ENCODE results near the gene CCDC188.

DNA sequence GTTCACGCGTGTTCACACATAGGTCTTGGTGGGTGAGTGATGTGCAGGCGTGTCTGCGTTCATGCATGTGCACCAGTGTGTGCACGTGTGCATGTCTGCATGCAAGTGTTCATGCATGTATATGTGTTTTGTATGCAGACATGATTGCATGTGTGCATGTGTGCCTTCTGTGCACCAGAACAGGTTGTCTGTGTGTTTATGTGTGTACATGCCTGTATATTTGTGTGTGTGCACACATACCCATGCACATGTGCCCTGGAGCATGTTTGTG lies 14.3 kb downstream of the CCDC188 start:
- no peak for TF ChIP-seq RNF2 (IDR thresholded peaks at IDR 0.05; ENCODE audit: borderline replicate concordance, low read depth, low read length, missing control alignments, poor library complexity, severe bottlenecking)
- TF ChIP-seq POLR2A (IDR thresholded peaks at IDR 0.05; ENCODE audit: control extremely low read depth in 1 of 2, low read depth in 2 of 2, low read length in 2 of 2) = no peak
- no peak for TF ChIP-seq YY1 (IDR thresholded peaks at IDR 0.05; ENCODE audit: low read depth, low read length)
- no peak for TF ChIP-seq KDM1A (IDR thresholded peaks at IDR 0.05; ENCODE audit: borderline replicate concordance, low read length)
